HG02884 (cell line): Measurements from ENCODE around the gene PALLD.

Experiments used
- ATAC-seq: cut with Tn5 transposase; IDR thresholded peaks from one replicate; pipeline ENCODE4 v1.9.1; 2021; ENCODE audit warnings: mild to moderate bottlenecking, moderate library complexity; ENCODE audit not compliant: unreplicated experiment

PALLD gene

GRCh38 chr4:168857546-168858314, 360.9 kb downstream of the PALLD start:
- ATAC-seq, result no peak

GRCh38 chr4:168859100-168859499, 362.2 kb downstream of the PALLD start:
- no peak for ATAC-seq

DNA sequence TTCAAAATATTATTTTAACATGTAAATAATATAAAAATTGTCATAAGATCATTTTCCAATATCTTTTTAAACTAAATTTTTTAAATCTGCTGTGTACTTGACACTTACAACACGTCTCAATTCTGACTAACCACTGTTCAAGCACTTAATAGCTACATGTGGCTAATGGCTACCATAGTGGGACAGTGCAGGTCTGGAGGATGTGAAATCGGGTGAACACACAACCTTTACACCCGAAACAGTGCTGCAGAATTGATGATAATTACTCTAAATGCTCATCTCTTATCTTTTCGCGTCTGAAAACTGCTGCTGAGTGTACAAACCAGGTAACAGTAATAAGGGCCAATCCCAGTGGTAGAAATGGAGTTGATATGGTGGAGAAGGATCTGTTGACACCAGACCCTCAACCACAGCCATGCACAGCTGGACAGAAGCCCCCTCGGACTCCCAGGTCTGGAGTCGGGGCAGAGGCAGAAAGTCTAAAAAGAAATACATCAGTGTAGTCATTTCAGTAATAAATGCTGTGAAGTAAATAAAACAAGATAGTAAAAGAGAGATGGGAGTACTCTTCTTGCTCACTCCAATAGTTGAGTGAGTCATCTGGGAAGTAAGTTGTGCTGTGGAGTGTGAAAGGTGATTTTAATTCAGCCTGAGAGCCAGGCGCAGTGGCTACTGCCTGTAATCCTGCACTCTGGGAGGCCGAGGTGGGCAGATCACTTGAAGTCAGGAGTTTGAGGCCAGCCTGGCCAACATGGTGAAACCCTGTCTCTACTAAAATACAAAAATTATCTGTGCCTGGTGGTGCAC, 363.2 kb downstream of the PALLD start:
- peak; percentile 95 for ATAC-seq

DNA sequence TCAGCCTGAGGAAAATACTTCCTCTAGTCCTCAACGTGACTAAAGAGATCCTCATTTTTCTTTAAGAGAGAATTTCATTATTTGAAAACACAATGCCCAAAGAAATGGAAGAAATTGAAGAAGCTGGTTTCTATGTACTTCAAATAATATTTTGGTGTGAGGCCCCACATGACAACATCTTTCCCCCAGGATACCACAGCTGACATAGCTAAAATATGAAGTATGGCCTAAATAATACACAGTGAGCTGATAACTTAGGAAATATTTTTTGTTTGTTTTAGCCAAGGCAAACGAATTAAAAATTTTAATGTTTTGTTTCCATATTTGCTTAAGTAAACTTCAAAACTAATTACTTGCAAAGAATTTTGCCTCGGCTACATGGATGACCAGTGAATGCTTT, 364.0 kb downstream of the PALLD start:
- no peak for ATAC-seq

- no peak for ATAC-seq
Measured at GRCh38 chr4:168863719-168864647, 367.1 kb downstream of the PALLD start.

- no peak for ATAC-seq
Measured at GRCh38 chr4:168864821-168865541, 368.1 kb downstream of the PALLD start.

DNA sequence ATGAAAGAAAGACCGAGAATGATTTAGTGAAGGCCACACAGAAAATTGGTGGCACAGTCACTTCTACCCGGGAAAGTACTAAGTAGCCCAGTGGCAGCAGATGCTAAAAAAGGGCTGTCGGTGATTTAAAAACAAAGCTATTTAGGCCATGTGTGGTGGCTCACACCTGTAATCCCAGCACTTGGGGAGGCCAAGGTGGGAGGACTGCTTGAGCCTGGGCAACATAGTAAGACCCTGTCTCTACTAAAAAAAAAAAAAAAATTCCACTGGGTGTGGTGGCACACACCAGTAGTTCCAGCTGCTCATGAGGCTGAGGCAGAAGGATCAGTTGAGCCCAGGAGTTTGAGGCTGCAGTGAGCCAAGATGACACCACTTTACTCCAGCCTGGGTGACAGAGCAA, 369.0 kb downstream of the PALLD start:
- no peak for ATAC-seq

DNA sequence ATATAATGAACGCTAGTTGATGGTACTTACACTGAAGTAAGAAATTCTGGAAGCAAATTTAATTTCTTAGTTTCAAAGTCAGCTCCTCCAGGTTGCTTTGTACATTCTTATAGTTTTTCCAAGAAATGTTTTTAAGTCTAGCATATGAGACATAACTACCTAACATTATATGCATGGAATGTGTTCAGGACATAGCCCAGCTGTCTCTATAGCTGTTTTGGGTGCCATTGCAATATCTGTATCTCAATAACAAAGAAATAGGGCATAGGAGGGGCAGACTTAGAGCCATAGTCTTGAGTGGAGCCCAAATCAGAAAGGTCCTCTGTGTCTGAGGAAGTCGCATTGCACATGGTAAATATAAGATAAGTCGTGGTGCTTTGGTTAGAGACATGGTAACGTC, 369.8 kb downstream of the PALLD start:
- ATAC-seq, result no peak

DNA sequence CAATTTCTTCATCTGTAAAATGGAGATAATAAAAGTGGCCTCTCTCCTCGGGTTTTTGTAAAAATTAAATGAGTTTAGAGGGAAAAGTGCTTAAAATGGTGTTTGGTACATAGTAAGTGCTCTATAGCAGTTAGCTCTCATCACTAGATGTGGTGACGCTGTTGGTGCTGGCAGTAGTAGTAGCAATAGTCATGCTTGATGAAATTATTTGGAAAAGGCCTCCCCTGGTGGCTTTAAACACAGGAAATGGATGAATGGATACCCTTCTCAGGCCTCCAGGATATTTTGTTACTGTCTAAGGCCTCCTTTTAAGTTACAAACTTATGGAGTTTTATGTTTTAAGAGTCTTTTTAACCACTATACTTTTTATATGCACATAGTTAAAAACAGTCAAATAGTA, 370.3 kb downstream of the PALLD start:
- no peak for ATAC-seq

DNA sequence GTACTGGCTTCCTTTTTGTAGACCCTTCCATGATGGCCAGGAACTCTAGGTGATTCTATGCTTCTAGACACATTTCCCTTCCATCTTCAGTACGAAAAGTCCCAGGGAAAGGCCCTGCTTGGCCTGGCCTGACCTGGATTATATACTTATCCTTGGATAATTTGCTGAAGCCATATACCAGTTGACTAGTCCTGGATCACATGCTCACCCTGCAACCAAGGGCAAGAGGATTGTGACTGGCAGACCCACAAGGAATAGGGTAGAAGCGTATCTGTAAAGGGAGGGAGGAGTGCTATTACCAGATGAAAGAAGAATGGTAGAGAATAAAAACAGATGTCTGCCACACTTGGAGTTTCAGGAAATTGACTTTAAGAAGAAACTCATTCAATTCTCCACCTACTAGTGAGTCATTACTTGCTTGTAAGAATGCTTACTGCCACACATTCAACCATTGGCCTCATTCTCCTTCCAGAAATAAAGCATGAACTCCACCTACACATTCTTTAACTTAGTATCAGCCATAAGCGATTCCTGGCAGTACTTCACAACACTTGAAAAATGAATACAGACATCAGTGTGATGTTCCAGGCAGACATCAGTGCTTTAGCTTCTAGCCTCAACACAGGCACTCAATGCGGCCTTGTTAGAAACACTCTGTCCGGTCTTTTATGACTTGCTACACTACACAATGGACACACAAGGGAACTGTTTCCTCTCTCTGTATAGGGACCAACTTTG, 371.4 kb downstream of the PALLD start:
- peak; percentile 72 for ATAC-seq

- ATAC-seq, result no peak
Measured at GRCh38 chr4:168868802-168869201, 371.9 kb downstream of the PALLD start.

DNA sequence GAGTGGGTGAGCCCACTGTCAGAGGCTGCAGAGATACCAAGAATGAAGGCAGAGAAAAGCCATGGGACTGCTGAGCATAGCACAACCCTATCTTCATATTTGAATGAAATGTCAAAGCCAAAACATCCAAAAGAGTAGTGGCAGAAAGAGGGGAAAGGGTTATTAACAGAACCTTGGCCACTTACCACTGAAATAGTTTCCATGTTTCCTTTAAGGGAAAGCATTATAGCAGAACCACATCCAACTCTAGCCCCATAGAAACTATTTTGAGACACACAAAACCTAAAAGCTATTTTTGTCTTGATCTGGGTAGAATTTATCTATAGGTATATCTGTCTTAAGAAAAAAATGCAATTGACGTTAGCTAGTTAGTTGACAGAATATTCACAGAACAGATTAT, 373.2 kb downstream of the PALLD start:
- ATAC-seq, result no peak

DNA sequence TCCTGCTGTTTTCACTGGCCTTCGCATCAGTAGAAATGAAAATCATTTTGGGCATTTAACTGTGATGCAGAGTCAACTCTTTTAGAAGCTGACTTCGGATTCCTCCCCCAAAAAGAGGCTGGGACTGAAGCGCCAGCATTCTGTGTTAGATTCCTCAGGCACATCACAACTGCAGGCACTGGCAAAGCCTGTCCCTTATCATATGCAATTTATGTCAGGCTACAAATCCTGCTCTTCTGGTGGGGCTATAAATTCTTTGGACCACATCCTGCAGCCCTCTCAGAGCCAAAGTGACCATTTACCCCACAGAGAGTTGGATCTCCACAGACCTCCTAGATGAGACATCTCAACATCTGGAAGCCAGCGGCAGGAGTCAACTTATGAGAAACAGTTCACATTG, 374.8 kb downstream of the PALLD start:
- ATAC-seq, result no peak

DNA sequence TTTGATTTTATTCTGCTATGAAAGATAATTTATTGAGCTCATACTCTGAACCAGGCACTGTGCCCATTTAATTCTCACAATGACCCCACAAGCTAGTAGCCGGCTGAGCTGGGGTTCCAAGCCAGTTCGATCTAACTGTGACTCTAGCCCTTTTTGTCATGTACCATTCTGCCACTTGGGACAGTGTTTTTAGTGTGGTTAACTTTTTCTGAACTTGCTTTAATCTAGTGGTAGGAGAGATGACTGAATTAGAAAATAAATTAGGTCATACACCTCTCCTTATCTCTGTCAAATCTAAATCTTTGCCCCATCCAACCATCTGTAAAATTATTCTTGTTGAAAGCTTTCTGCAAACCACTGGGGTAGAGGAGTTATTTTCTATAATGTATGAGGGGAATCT, 377.2 kb downstream of the PALLD start:
- no peak for ATAC-seq

- ATAC-seq, result no peak
Measured at GRCh38 chr4:168876106-168876505, 379.3 kb downstream of the PALLD start.

- ATAC-seq, result no peak
Measured at GRCh38 chr4:168877511-168878491, 380.9 kb downstream of the PALLD start.

- no peak for ATAC-seq
Measured at GRCh38 chr4:168878623-168879022, 381.8 kb downstream of the PALLD start.

GRCh38 chr4:168879188-168879587, 382.3 kb downstream of the PALLD start:
- ATAC-seq, result peak; percentile 39
